K562 (cell line): Measurements from ENCODE around the gene N4BP3. TPM values are rescaled to one million over a fixed set of nuclear protein-coding genes. Genes with fewer than 3 reads are reported as not detected.
"Not testable (repeated sequence)": the region's sequence is repeated elsewhere in the genome, so short reads cannot be mapped to it uniquely, and the experiment has no call there.

Source experiments
- ATAC-seq: fragments of 200-7000 bp; cut with Tn5 transposase; 3 replicates; pipeline ENCODE4 v1.9.1; 2020; ENCODE audit warnings: moderate library complexity
- BruUV-seq: library from RNA; stranded (reverse); fragments of 400-500 nt; replicated peaks from 2 replicates; lab custom pipeline; 2021; lab: Mats Ljungman, UMichigan
- CTCF ChIA-PET: fragments of 300-600 bp; formaldehyde crosslinking; extraction: SDS; loops from one replicate; lab custom pipeline; 2021; ENCODE audit warnings: low intra/inter-chr PET ratio; lab: Yijun Ruan, JAX
- POLR2A ChIA-PET: fragments of 300-600, 350-650 bp; sonication (Branson Sonifier 250); formaldehyde crosslinking; extraction: SDS; loops from one replicate; lab custom pipeline; 2021; ENCODE audit warnings: antibody characterized with exemption, inconsistent platforms; lab: Yijun Ruan, JAX
- DNase-seq, 4 experiments: peaks; one replicate each; pipeline versions ENCODE4 v3.0.0 to v3.0.0-alpha.2; 2011 to 2018; ENCODE audit warnings: low spot score in 3 of 4, mixed read lengths in 3 of 4; ENCODE audit errors: extremely low read depth in 1 of 4
- FAIRE-seq: peaks from 2 replicates; lab custom pipeline; 2011; peaks lifted over from hg19 to GRCh38; lab: Jason Lieb, UNC
- H2AFZ ChIP-seq: 2 replicates; pipeline ENCODE4 v1.6.0; 2011; ENCODE audit warnings: low read depth, low read length, control low read depth, inconsistent platforms
- H3K27ac ChIP-seq: fragments of 200-600 bp; 3 replicates; pipeline ENCODE4 v1.8.0; 2011; ENCODE audit warnings: low read depth, mild to moderate bottlenecking, control low read depth, inconsistent platforms, low read length, moderate library complexity, mixed read lengths; ENCODE audit errors: extremely low read depth
- H3K27me3 ChIP-seq, 2 experiments: fragments of 300-600 bp in 1 of 2; 2 replicates in 1 of 2; 3 replicates in 1 of 2; pipeline versions ENCODE4 v1.6.0 to v1.8.0; 2011; ENCODE audit warnings: inconsistent platforms in 2 of 2, low read length in 2 of 2, mild to moderate bottlenecking in 1 of 2, mixed read lengths in 1 of 2, moderate library complexity in 1 of 2; ENCODE audit not compliant: control insufficient read depth in 2 of 2, insufficient read depth in 2 of 2
- H3K36me3 ChIP-seq: fragments of 300-600 bp; 3 replicates; pipeline ENCODE4 v1.8.0; 2011; ENCODE audit warnings: mild to moderate bottlenecking, low read length, inconsistent platforms; ENCODE audit not compliant: control insufficient read depth, insufficient read depth
- H3K4me1 ChIP-seq, 2 experiments: fragments of 200-600 bp in 1 of 2; replicated peaks in 1 of 2; 2 replicates in 1 of 2; 3 replicates in 1 of 2; pipeline versions ENCODE4 v1.5.1 to v1.8.0; 2011; ENCODE audit warnings: inconsistent platforms in 2 of 2, low read length in 2 of 2, mild to moderate bottlenecking in 1 of 2, mixed read lengths in 1 of 2, moderate library complexity in 1 of 2; ENCODE audit not compliant: control insufficient read depth in 2 of 2, insufficient read depth in 2 of 2
- H3K4me2 ChIP-seq: 2 replicates; pipeline ENCODE4 v1.6.1; 2011; ENCODE audit warnings: low read length, control low read depth, inconsistent platforms, mixed read lengths; ENCODE audit not compliant: insufficient read depth
- H3K4me3 ChIP-seq: fragments of 200-600 bp; sonication (generic), shearing (Covaris generic); 2 replicates; pipeline ENCODE4 v1.5.1; 2016; ENCODE audit warnings: control low read depth, inconsistent platforms
- H3K79me2 ChIP-seq: fragments of 200-600 bp; 3 replicates; pipeline ENCODE4 v1.8.0; 2011; ENCODE audit warnings: low read length, inconsistent platforms; ENCODE audit not compliant: control insufficient read depth, insufficient read depth
- H3K9ac ChIP-seq, 2 experiments: 2 replicates each; pipeline versions ENCODE4 v1.6.0 to v1.6.1; 2011; ENCODE audit warnings: low read depth in 2 of 2, low read length in 2 of 2, control low read depth in 1 of 2, inconsistent platforms in 1 of 2, mild to moderate bottlenecking in 1 of 2, mixed read lengths in 1 of 2; ENCODE audit not compliant: insufficient read depth in 1 of 2
- H3K9me1 ChIP-seq: one replicate; pipeline ENCODE4 v1.6.0; 2011; ENCODE audit warnings: inconsistent platforms, mild to moderate bottlenecking, low read length, moderate library complexity; ENCODE audit not compliant: control insufficient read depth, insufficient read depth
- H3K9me3 ChIP-seq: replicated peaks from 2 replicates; pipeline ENCODE4 v1.5.1; 2011; ENCODE audit warnings: low read depth, low read length, inconsistent platforms; ENCODE audit not compliant: control insufficient read depth, insufficient read depth
- H4K20me1 ChIP-seq: replicated peaks from 2 replicates; pipeline ENCODE4 v1.6.1; 2011; ENCODE audit warnings: low read length, inconsistent platforms, mixed read lengths; ENCODE audit not compliant: control insufficient read depth, insufficient read depth
- EGR1 ChIP-seq: fragments of 450-650 bp; conservative IDR thresholded peaks from 2 replicates; pipeline ENCODE4 v1.6.1; 2017; ENCODE audit warnings: mild to moderate bottlenecking
- KDM4B ChIP-seq, 2 experiments: fragments of 450-650 bp in 1 of 2; sonication (generic) in 1 of 2; IDR thresholded peaks; 2 replicates each; pipeline ENCODE4 v1.6.1; 2016 to 2017; ENCODE audit warnings: borderline replicate concordance in 2 of 2, antibody characterized with exemption in 1 of 2, low read depth in 1 of 2, mild to moderate bottlenecking in 1 of 2
- WGBS: fragments of 100-300 bp; shearing (Covaris generic); methylation state at CpG from one replicate; pipeline ENCODE4 v1.1.6; 2016; ENCODE audit warnings: low coverage, mixed read lengths; ENCODE audit not compliant: insufficient coverage; ENCODE audit errors: missing lambda C conversion rate; 5-methylcytosine and 5-hydroxymethylcytosine counted together
- in situ Hi-C: fragments of 300-500 bp; cut with MboI; formaldehyde crosslinking; loops from 4 replicates; pipeline ENCODE4 v1.15.0; 2018; ENCODE audit warnings: inconsistent platforms, mixed read lengths
- intact Hi-C: fragments of 100-400 bp; cut with micrococcal nuclease; formaldehyde crosslinking; loops from 2 replicates; pipeline ENCODE4 v1.14.2; 2022
- polyA plus RNA-seq, 8 experiments: library from polyadenylated mRNA; depleted of rRNA in 4 of 8; stranded (reverse) in 5 of 8; unstranded in 3 of 8; fragments of >200 nt; fragmentation: Nextera tagmentation in 2 of 8; fragmentation: Illumina TruSeq in 1 of 8; extraction: Ambion mirVana in 2 of 8; extraction: Trizol in 1 of 8; gene quantifications; 2 replicates each; pipeline versions ENCODE4 v1.2.1 to v1.2.3, GENCODE V29; 2011 to 2014; ENCODE audit warnings: inconsistent platforms in 1 of 8, missing spikeins in 1 of 8
- total RNA-seq, 7 experiments: library from RNA; depleted of rRNA in 6 of 7; stranded (reverse); fragments of >200 nt in 6 of 7; fragmentation: Illumina TruSeq in 2 of 7; extraction: Trizol in 2 of 7; gene quantifications; 2 replicates each; pipeline versions ENCODE4 v1.2.1 to v1.2.3, GENCODE V29; 2011 to 2021; ENCODE audit warnings: low replicate concordance in 1 of 7
- TF ChIP-seq, protein P1 (sequence below), 2 experiments: IDR thresholded peaks; 2 replicates each; pipeline ENCODE4 v1.6.1; 2012; ENCODE audit warnings: improper control_type of control experiment in 2 of 2, low read depth in 2 of 2, low read length in 2 of 2, borderline replicate concordance in 1 of 2
- TF ChIP-seq, protein P2 (sequence below): sonication (generic); formaldehyde crosslinking; IDR thresholded peaks from 2 replicates; pipeline ENCODE4 v1.8.0; 2022; ENCODE audit warnings: missing genetic modification reagents, mild to moderate bottlenecking, borderline replicate concordance

Gene N4BP3
- total and polyA plus RNA-seq, 9 of the 15 experiments (the other 6 are each of a cell fraction or from before 2014, with no cell fraction given): 0.06 to 7.0 (median 2.4) TPM

DNA sequence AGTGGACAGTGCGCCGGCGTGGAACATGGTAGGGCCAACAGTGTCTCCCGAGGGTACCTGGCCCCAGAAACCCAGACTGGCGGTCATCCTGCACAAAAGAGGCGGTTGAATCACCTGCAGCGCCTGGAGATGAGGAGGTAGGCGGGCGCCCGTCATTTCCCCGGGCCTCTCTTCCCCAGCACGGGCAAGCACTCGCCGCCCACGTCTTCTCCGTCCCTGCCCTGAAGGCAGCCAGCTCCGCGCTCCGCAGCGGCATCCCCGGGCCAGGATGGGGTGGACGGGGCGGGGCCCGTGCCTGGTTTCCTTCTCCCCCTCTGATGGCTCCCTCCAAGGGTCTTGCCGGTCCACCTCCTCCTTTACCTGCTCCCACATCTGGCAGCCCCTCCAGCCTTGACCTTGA, 27.1 kb upstream of the N4BP3 start:
- Histone ChIP-seq H3K4me1 (peaks cover 8 to 11% of the 10 kb centered on the region in 2 experiments; a peak in 4 of 5 replicates), H3K79me2 (no peaks in the 10 kb centered on the region), H4K20me1 (no peaks in the 10 kb centered on the region), H3K9me1 (no peaks in the 10 kb centered on the region), H3K4me3 (no peak overlapping the region), H3K27me3 (peaks cover 2 to 31% of the 10 kb centered on the region in 2 experiments; a peak in 2 of 5 replicates), H3K9ac (no peak overlapping the region; a peak in 1 of 4 replicates), H3K4me2 (no peak overlapping the region), H3K27ac (no peak overlapping the region), H2AFZ (no peak overlapping the region), H3K9me3 (no peaks in the 10 kb centered on the region), H3K36me3 (no peaks in the 10 kb centered on the region)
- TF ChIP-seq, protein P1, sequence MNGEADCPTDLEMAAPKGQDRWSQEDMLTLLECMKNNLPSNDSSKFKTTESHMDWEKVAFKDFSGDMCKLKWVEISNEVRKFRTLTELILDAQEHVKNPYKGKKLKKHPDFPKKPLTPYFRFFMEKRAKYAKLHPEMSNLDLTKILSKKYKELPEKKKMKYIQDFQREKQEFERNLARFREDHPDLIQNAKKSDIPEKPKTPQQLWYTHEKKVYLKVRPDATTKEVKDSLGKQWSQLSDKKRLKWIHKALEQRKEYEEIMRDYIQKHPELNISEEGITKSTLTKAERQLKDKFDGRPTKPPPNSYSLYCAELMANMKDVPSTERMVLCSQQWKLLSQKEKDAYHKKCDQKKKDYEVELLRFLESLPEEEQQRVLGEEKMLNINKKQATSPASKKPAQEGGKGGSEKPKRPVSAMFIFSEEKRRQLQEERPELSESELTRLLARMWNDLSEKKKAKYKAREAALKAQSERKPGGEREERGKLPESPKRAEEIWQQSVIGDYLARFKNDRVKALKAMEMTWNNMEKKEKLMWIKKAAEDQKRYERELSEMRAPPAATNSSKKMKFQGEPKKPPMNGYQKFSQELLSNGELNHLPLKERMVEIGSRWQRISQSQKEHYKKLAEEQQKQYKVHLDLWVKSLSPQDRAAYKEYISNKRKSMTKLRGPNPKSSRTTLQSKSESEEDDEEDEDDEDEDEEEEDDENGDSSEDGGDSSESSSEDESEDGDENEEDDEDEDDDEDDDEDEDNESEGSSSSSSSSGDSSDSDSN (IDR thresholded peaks at IDR 0.05; ENCODE audit: borderline replicate concordance in 1 of 2, low read depth in 2 of 2, low read length in 2 of 2): 0 out of 4 replicates have a peak, but pooled peaks of 1 of the 2 experiments have one; percentile 29
- TF ChIP-seq EGR1 (peak; percentile 72), KDM4B (IDR thresholded peaks at IDR 0.05; ENCODE audit: borderline replicate concordance in 2 of 2, low read depth in 1 of 2) (no peak)
- TF ChIP-seq, protein P2, sequence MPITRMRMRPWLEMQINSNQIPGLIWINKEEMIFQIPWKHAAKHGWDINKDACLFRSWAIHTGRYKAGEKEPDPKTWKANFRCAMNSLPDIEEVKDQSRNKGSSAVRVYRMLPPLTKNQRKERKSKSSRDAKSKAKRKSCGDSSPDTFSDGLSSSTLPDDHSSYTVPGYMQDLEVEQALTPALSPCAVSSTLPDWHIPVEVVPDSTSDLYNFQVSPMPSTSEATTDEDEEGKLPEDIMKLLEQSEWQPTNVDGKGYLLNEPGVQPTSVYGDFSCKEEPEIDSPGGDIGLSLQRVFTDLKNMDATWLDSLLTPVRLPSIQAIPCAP (CRISPR knock-in tag): no peak
- 15% methylated on average over 25 of the region's 25 CpGs for WGBS
- intact Hi-C loops (no loop called here), in situ Hi-C loops (no loop called here)
- CTCF ChIA-PET: no interaction called here
- ATAC-seq (no peak), FAIRE-seq (no peak), DNase-seq (peak in 1 of 4 experiments; percentile 15)
- BruUV-seq: no TSS peak
- POLR2A ChIA-PET: no interaction called here

DNA sequence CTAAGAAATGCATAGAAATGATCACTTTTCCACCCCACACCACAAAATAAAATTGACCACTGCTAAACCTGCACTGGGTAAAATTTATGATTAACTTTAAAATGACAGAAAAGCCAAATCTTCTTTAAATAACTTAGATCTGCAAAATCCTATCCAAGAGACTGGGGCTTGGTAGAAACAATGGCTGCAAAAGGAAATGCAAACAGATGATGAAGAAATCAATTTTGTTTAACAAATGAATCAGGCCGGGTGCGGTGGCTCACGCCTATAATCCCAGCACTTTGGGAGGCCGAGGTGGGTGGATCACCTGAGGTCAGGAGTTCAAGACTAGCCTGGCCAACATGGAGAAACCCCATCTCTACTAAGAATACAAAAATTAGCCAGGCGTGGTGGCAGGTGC, 26.1 kb upstream of the N4BP3 start:
- H3K27ac ChIP-seq, FAIRE-seq, H2AFZ ChIP-seq, H3K4me1 ChIP-seq, H3K9ac ChIP-seq, H4K20me1 ChIP-seq, POLR2A ChIA-PET, H3K9me1 ChIP-seq, DNase-seq, BruUV-seq, intact Hi-C loops, ATAC-seq, H3K4me2 ChIP-seq, H3K36me3 ChIP-seq, H3K9me3 ChIP-seq, CTCF ChIA-PET, in situ Hi-C loops, H3K79me2 ChIP-seq, H3K4me3 ChIP-seq: not testable (repeated sequence)
- H3K27me3 ChIP-seq: peaks cover 2 to 31% of the 10 kb centered on the region in 2 experiments; a peak in 2 of 5 replicates
- WGBS: 10% methylated on average over 5 of the region's 5 CpGs
